Measurements from ENCODE around the gene TADA2A.

DNA sequence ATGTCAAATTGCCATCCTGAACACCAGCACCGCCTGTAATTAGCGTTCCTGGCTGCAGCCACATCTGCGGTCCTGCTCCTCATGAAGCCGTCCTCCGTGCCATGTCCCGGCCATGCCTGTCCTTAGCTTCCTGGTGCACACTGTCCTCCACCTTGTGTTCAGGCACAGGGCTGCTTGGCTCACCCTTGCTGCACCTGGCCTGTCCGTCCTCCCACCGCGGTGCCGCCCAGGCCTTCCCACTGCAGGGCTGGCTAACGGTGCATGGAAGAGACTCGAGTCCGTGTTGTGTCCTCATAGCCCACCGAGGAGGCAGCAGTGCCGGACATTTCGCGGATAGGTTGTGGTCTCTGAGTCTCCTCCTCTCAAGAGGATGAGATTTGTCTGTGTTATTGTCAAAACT is 103.4 kb downstream of the TADA2A start:
- TF ChIP-seq, protein P1, sequence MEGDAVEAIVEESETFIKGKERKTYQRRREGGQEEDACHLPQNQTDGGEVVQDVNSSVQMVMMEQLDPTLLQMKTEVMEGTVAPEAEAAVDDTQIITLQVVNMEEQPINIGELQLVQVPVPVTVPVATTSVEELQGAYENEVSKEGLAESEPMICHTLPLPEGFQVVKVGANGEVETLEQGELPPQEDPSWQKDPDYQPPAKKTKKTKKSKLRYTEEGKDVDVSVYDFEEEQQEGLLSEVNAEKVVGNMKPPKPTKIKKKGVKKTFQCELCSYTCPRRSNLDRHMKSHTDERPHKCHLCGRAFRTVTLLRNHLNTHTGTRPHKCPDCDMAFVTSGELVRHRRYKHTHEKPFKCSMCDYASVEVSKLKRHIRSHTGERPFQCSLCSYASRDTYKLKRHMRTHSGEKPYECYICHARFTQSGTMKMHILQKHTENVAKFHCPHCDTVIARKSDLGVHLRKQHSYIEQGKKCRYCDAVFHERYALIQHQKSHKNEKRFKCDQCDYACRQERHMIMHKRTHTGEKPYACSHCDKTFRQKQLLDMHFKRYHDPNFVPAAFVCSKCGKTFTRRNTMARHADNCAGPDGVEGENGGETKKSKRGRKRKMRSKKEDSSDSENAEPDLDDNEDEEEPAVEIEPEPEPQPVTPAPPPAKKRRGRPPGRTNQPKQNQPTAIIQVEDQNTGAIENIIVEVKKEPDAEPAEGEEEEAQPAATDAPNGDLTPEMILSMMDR (IDR thresholded peaks at IDR 0.05; ENCODE audit: low read length) = no peak
- no peak for TF ChIP-seq EZH2 (IDR thresholded peaks at IDR 0.05; ENCODE audit: borderline replicate concordance, low read length)

Measured in OCI-LY1 (cell line).